ENCODE results near the gene RNF207. TPM values are rescaled to one million over a fixed set of nuclear protein-coding genes. Genes with fewer than 3 reads are reported as not detected.

The RNF207 gene
- total RNA-seq = 6.4 and 6.6 TPM in 2 replicates

GRCh38 chr1:6205849-6206519, at the start of gene RNF207:
Gene RNF207 (plus strand): TSS chr1:6206119. CDS start chr1:6206536, 417 bp downstream.
- Histone ChIP-seq H3K4me3 (ENCODE audit: low read depth, low read length) (peak within 1 kb of the TSS; percentile 56), H3K27me3 (ENCODE audit: control insufficient read depth, insufficient read depth, low read length) (no peaks in the 10 kb centered on the region), H3K36me3 (ENCODE audit: control insufficient read depth, insufficient read depth, low read length) (peaks cover 8% of the 10 kb centered on the region)
- TF ChIP-seq CTCF (IDR thresholded peaks at IDR 0.05; ENCODE audit: insufficient read depth, low read length, severe bottlenecking) = no peak
- DNase-seq (ENCODE audit: low read depth) (peak; percentile 51), FAIRE-seq (no peak)

GRCh38 chr1:6157132-6157527, 48.8 kb upstream of the RNF207 start:
- Histone ChIP-seq H3K4me3 (ENCODE audit: low read depth, low read length) (no peak overlapping the region), H3K27me3 (ENCODE audit: control insufficient read depth, insufficient read depth, low read length) (peaks cover 2% of the 10 kb centered on the region), H3K36me3 (ENCODE audit: control insufficient read depth, insufficient read depth, low read length) (no peaks in the 10 kb centered on the region)
- no peak for TF ChIP-seq CTCF (IDR thresholded peaks at IDR 0.05; ENCODE audit: insufficient read depth, low read length, severe bottlenecking)
- DNase-seq (ENCODE audit: low read depth) (no peak), FAIRE-seq (no peak)

GRCh38 chr1:6157528-6158174, 48.3 kb upstream of the RNF207 start:
- no peak for TF ChIP-seq CTCF (IDR thresholded peaks at IDR 0.05; ENCODE audit: insufficient read depth, low read length, severe bottlenecking)
- FAIRE-seq (peak; percentile 90), DNase-seq (ENCODE audit: low read depth) (peak; percentile 98)
- H3K27me3 ChIP-seq (ENCODE audit: control insufficient read depth, insufficient read depth, low read length) = peaks cover 2% of the 10 kb centered on the region
- H3K4me3 ChIP-seq (ENCODE audit: low read depth, low read length) = no peak overlapping the region
- no peaks in the 10 kb centered on the region for H3K36me3 ChIP-seq (ENCODE audit: control insufficient read depth, insufficient read depth, low read length)

GRCh38 chr1:6158181-6158580, 47.7 kb upstream of the RNF207 start:
- TF ChIP-seq CTCF (IDR thresholded peaks at IDR 0.05; ENCODE audit: insufficient read depth, low read length, severe bottlenecking) = no peak
- Histone ChIP-seq H3K27me3 (ENCODE audit: control insufficient read depth, insufficient read depth, low read length) (peaks cover 5% of the 10 kb centered on the region), H3K36me3 (ENCODE audit: control insufficient read depth, insufficient read depth, low read length) (no peaks in the 10 kb centered on the region), H3K4me3 (ENCODE audit: low read depth, low read length) (no peak overlapping the region)
- FAIRE-seq (no peak), DNase-seq (ENCODE audit: low read depth) (no peak)

- Histone ChIP-seq H3K27me3 (ENCODE audit: control insufficient read depth, insufficient read depth, low read length) (peaks cover 10% of the 10 kb centered on the region), H3K4me3 (ENCODE audit: low read depth, low read length) (no peak overlapping the region), H3K36me3 (ENCODE audit: control insufficient read depth, insufficient read depth, low read length) (no peaks in the 10 kb centered on the region)
- no peak for TF ChIP-seq CTCF (IDR thresholded peaks at IDR 0.05; ENCODE audit: insufficient read depth, low read length, severe bottlenecking)
- no peak for FAIRE-seq
- DNase-seq (ENCODE audit: low read depth) = no peak
These were observed 43.6 kb upstream of the RNF207 start for GRCh38 chr1:6162341-6162740.
